GM18517 (cell line): ENCODE results near the gene ACE.
"Not testable (repeated sequence)": the region's sequence is repeated elsewhere in the genome, so short reads cannot be mapped to it uniquely, and the experiment has no call there.

Experiments used
- ATAC-seq: cut with Tn5 transposase; IDR thresholded peaks from one replicate; pipeline ENCODE4 v1.9.1; 2021; ENCODE audit warnings: mild to moderate bottlenecking, moderate library complexity; ENCODE audit not compliant: unreplicated experiment

ACE gene

DNA sequence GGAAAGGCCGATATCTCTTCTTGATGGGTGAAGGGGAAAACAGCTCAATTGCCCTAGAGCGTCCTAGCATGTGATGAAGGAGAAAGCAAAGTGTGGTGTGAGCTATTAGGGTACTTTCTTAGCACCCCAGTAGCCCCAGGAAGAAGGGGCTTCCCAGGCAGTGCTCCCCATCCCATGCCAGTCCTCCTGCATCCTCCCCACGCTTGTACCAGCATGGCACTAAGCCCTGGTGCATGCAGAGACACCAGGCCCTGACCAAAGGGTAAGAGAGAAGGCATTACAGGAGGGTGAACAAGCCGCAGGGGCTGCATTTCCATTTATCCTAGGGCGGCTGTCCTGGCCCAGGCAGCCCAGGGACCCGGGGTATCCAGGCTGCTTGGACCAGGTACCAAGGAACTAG lies 33.8 kb upstream of the ACE start:
- no peak for ATAC-seq

DNA sequence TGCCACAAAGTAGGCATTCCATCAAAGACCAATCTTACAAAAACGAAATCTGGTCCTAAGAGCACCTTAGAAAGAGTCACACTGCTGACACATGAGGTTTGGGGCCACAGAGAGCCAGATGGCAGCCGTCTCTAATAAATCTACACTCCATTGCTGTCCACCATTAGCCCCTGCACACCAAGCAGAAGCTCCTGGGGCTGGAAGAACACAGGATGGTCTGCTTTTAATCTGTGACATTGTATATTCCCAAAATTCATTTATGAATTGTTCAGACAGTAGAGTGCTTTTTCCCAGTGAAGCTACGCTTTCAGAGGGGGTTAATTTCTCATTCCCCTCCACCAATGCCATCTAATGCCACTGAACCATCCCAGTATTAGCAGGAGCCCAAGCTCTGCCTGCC lies 32.4 kb upstream of the ACE start:
- ATAC-seq, result no peak

DNA sequence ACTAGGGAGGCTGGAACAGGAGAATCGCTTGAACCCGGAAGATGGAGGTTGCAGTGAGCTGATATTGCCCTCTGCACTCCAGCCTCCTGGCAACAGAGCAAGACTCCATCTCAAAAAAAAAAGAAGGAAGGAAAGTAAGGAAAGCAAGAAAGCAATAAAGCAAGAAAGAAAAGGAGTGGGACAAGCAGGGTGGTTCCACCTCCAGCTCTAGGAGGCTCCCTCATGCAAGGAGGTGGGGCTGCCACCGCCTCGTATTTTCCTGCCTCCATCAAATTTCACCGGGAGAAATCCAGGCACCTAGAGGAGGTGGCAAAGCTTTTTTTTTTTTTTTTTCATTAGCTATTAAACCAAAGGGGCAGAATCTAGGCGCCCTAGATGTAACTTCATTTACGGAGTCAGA lies 31.8 kb upstream of the ACE start:
- ATAC-seq, result no peak

GRCh38 chr17:63445571-63445953 lies 31.3 kb upstream of the ACE start:
- peak; percentile 17 for ATAC-seq

DNA sequence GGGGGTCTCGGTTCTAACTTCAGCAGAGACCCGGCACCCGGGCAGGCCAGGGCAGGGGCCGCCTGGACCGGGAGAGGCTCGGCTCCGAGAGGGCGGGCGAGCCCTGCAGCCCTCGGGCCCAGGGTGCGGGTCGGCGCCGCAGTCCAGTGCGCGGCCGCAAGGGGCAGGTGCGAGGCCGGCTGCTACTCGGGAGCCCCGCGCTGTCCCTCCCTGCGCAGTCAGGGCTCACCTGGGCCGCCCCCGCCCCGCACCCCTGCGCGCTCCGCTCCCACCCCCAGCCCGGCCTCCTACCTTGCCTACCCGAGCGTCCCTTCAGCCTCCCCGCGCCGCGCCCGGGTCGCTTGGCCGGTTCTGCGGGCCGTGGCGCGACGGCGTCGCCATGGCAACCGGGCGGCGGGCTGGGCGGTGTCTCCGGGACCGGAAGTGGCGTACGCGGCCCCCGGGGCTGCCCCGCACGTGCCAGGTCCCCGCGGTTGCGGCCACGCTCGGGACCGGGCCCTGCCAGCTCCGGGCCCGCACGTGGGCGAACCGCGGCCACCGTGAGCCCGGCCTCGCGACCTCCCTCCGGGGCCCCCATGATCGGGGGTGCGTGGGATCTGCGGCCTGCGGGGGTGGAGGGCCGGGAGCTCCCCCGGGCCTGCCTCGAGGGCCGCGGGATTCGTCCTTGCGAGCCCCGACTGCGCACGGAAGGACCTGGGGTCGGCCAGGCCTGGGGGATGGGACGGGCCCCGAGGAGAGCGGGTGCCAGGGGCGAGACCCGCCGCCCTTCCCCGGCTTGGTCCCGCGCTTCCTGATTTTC lies 30.7 kb upstream of the ACE start, which contains the start of gene CYB561:
CYB561 (minus strand) TSS at position 353 of the 799 bp plus-strand sequence. CDS start 8,759 bp downstream, outside the sequence.
- ATAC-seq, result peak; percentile 43

- ATAC-seq, result peak; percentile 32
Observed at GRCh38 chr17:63446753-63447470, 29.9 kb upstream of the ACE start.

GRCh38 chr17:63447471-63448009 lies 29.3 kb upstream of the ACE start:
- ATAC-seq, result no peak

GRCh38 chr17:63448655-63449054 lies 28.2 kb upstream of the ACE start:
- no peak for ATAC-seq

DNA sequence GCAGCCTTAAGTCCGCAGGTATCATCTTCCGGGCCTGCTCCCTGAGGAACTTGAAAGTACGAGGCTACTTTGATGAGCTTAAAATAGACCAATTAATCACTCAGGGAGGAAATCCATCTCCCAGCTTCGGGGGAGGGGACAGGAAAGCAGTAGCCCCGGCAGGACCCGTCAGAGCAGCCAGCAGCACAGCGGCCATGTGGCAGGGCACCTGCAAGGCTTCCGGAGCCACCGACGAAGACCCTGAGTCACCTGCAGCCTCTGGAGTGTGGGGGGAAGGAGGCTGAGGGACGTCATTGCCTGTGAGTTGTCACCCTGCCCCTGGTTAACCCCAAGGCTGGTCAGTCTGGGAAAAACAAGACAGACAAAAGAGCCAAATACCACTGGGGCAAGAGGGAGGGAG lies 26.3 kb upstream of the ACE start:
- no peak for ATAC-seq

DNA sequence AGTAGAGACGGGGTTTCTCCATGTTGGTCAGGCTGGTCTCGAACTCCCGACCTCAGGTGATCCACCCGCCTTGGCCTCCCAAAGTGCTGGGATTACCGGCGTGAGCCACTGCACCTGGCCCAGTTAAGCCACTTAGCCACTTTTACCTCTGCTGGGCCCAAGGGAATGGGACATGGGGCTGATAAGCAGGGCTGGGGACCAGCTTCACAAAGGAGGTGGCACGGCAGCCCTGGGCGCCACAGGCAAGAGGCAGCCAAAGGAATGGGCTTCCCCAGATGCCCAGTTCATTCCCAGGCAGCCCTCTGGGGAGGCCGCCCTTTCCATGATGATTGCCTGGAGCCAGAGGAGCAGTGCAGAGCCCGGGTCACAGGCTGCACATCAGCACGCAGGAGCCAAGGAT lies 25.7 kb upstream of the ACE start:
- ATAC-seq, result no peak

- ATAC-seq, result no peak
Observed at GRCh38 chr17:63452046-63452961, 24.6 kb upstream of the ACE start.

GRCh38 chr17:63452962-63453551 lies 23.8 kb upstream of the ACE start:
- ATAC-seq, result no peak

- ATAC-seq, result not testable (repeated sequence)
Observed at GRCh38 chr17:63454357-63454756, 22.5 kb upstream of the ACE start.

- ATAC-seq, result no peak
Observed at GRCh38 chr17:63454915-63455314, 21.9 kb upstream of the ACE start.

DNA sequence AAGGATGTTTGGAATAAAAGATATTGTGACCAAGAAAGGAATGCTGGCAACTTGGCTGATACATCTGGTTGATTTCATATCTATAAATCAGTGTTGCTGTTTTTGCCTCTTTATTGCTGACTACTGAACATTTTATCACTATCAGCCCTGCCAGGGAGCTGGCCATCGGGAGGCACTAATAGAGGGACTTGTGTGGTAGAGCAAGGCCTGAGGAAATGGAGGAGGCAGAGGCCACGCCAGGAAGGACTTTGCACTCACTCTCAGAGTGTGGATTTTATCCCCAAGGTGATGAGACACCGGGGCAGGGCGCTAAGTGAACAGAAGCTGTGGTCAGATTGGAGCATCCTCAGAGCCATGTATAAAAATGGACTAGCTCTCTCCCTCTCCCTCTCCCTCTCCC lies 21.4 kb upstream of the ACE start:
- ATAC-seq, result no peak

- ATAC-seq, result no peak
Observed at GRCh38 chr17:63458478-63458877, 18.4 kb upstream of the ACE start.

DNA sequence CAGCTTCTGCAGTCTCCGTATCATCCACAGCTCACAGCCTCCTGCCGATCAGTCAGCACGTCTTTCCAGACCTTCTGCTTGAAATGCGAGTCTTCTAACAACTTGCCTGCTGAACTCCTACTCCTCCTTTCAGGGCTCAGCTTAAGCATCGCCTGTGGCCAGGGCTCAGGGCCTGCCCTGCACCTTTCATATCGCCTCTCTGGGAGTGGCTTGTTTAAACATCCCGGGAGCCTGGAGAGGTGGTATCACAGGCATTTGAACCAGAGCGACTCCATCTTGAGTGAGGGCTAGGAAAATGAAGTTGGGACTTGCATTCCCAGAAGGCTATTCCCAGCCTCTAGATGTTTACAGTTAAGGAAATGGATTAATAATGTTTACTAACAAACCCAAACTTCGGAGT lies 16.8 kb upstream of the ACE start:
- ATAC-seq, result no peak

DNA sequence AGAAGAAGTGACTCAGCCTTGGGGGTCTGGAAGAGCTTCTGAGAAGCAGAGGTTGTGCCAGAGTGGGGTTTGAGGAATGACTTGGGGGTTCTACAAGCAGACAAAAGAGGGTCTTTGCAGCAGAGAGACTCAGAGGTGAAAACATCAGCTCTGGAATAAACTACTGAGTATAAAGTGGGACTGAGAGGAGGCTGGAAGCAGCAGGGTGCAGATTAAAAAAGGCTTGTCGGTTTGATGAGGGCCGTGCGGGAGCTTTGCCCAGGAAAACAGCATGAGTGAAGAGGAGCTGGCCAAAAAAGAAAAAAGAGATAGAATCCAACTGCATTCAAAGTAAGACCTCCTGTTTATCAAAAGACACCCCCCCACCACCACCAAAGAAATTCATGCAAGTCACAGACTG lies 13.1 kb upstream of the ACE start:
- no peak for ATAC-seq

DNA sequence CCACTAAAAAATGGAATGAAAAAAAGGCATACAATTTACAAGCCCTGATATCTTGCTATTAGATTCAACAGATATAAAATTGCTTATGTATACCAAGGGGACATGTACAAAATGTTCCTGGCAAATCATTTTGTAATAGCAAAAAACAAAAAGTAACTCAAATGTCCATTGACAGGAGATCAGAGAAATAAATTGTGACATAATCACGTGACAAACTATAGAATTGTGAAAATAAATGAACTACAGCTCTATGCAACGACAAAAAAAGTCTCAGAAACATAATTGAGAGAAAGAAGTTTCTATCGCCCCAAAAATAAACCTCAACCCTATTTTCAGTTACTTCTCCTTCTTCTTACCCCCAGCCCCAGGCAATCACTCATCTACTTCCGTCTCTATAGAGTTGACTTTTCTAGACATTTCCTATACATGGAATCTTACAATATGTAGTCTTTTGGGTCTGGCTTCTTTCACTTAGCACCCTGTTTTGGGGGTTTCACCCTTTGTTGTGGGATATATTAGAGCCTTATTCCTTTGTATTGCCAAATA lies 12.1 kb upstream of the ACE start:
- no peak for ATAC-seq

- not testable (repeated sequence) for ATAC-seq
Observed at GRCh38 chr17:63468099-63468498, 8.8 kb upstream of the ACE start.
